Measurements from ENCODE around the gene FAM20C. TPM values are rescaled to one million over a fixed set of nuclear protein-coding genes. Genes with fewer than 3 reads are reported as not detected.
"Not testable (repeated sequence)": the region's sequence is repeated elsewhere in the genome, so short reads cannot be mapped to it uniquely, and the experiment has no call there.

FAM20C gene
- total RNA-seq, 1 donor from 2014 or later = 1.0 TPM

DNA sequence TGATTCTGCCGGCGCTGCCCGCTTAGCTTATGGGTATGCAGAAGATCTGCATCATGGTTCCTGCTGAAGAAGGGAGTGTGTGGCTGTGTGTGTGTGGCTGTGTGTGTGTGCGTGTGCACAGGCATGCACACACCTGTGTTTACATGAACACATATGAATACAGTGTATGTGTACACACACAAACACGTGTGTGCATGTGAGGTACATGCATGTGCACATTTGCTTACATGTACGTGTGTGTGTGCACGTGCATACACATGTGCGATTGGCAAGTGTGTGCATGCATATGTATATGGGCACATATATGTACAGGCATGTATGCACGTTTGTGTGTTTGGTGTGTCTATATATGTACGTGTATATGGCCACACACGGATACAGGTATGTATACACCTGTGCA is 16.4 kb upstream of the FAM20C start:
- Mint-ChIP-seq H3K27me3 (no peaks in the 10 kb centered on the region), H3K9me3 (no peaks in the 10 kb centered on the region), H3K4me3 (no peak overlapping the region), H3K36me3 (ENCODE audit: low read depth) (no peaks in the 10 kb centered on the region), H3K27ac (no peak overlapping the region), H3K4me1 (no peaks in the 10 kb centered on the region)
- no peak for DNase-seq
- intact Hi-C loops (cut with micrococcal nuclease) = no loop called here

DNA sequence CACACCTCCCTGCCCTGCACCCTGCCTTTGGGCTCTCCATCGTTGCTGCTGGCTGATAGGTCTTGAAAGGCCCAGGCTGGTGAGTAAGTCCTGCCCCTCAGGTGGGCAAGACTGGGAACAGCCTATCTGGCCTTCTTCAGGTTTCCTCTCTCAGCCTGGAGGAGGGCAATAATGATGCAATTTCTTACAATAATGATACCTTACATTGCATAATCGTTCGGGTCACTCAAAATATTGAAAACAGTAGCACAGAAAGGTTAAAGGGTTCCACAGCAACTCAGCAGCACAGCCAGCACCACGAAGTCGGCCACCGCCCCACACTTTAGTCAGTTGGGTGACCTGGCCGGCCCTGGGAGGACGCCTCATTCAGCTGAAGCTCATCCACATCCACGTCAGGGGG is 16.0 kb upstream of the FAM20C start:
- intact Hi-C loops (cut with micrococcal nuclease) = no loop called here
- DNase-seq = no peak
- Mint-ChIP-seq H3K9me3 (no peaks in the 10 kb centered on the region), H3K36me3 (ENCODE audit: low read depth) (no peaks in the 10 kb centered on the region), H3K27ac (no peak overlapping the region), H3K4me1 (no peaks in the 10 kb centered on the region), H3K27me3 (no peaks in the 10 kb centered on the region), H3K4me3 (no peak overlapping the region)

DNA sequence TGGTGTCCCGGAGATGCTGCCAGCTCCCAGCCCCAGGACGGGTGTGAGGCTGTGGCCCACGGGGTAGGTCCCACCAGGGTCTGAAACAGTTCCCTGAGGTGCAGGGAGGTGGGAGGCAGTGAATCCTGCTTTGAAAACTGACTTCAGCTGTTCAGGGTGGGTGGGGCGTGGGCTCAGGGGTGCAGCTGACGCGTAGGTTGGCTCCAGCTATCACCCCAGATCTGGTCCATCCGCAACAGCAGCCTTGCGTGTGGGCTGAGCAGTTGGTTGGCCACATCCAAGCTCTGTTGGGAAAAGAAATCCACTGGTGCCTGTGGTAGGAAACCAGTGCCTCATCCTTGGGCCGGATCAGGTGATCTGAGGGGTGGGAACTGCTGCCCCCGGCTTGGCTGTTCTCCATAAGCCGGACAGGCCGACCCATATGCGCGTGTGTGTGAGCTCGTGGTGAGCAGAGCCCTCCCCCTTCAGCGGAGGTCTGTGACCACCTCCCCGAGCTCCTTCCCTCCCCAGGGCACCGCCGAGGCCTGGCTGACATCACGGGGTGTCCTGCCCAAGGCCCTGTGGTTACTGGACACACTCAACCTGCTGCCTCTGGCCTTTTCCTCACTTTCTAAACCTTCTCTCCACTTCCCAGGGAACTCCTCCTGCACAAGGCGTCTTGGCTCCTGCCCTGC is 15.4 kb upstream of the FAM20C start:
- Mint-ChIP-seq H3K4me3 (no peak overlapping the region), H3K27ac (no peak overlapping the region), H3K4me1 (no peaks in the 10 kb centered on the region), H3K9me3 (no peaks in the 10 kb centered on the region), H3K27me3 (no peaks in the 10 kb centered on the region), H3K36me3 (ENCODE audit: low read depth) (no peaks in the 10 kb centered on the region)
- intact Hi-C loops (cut with micrococcal nuclease) = no loop called here
- no peak for DNase-seq

- no peaks in the 10 kb centered on the region for H3K9me3 Mint-ChIP-seq
- no peaks in the 10 kb centered on the region for H3K4me1 Mint-ChIP-seq
- no peaks in the 10 kb centered on the region for H3K27me3 Mint-ChIP-seq
- no peak overlapping the region for H3K27ac Mint-ChIP-seq
- H3K4me3 Mint-ChIP-seq = no peak overlapping the region
- no peak for DNase-seq
- H3K36me3 Mint-ChIP-seq (ENCODE audit: low read depth) = no peaks in the 10 kb centered on the region
- intact Hi-C loops (cut with micrococcal nuclease) = no loop called here
These were observed 13.9 kb upstream of the FAM20C start for GRCh38 chr7:178444-178843.

DNA sequence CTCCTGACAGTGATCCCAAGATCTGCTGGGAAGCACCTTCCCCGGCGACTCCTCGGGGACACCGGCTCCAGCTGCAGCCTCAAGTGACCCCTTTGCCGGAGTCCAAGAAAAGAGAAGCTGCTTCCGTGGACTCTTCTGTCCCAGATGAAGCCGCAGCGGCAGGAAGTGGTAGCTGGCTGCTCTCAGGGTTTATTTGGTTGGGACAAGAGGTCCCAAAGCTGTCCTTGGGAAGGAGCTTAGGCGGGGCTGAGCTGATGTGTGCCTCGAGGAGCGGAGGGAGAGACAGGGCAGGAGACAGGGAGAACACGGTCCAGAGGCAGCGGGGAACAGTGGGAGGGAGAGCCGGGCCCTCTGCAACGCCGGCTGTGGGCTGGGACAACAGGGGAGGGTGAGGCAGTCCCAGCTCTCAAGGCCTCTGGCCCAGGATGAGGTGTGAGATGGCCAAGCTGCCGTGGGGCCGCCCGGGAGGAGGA is 13.1 kb upstream of the FAM20C start:
- intact Hi-C loops (cut with micrococcal nuclease) = no loop called here
- no peaks in the 10 kb centered on the region for H3K27me3 Mint-ChIP-seq
- no peak overlapping the region for H3K27ac Mint-ChIP-seq
- H3K9me3 Mint-ChIP-seq = no peaks in the 10 kb centered on the region
- no peak for DNase-seq
- no peaks in the 10 kb centered on the region for H3K4me1 Mint-ChIP-seq
- H3K36me3 Mint-ChIP-seq (ENCODE audit: low read depth) = no peaks in the 10 kb centered on the region
- no peak overlapping the region for H3K4me3 Mint-ChIP-seq

- Mint-ChIP-seq H3K9me3 (no peaks in the 10 kb centered on the region), H3K27ac (no peak overlapping the region), H3K4me1 (no peaks in the 10 kb centered on the region), H3K4me3 (no peak overlapping the region), H3K36me3 (ENCODE audit: low read depth) (no peaks in the 10 kb centered on the region), H3K27me3 (no peaks in the 10 kb centered on the region)
- intact Hi-C loops (cut with micrococcal nuclease) = no loop called here
- no peak for DNase-seq
These were observed 12.2 kb upstream of the FAM20C start for GRCh38 chr7:179948-180694.

DNA sequence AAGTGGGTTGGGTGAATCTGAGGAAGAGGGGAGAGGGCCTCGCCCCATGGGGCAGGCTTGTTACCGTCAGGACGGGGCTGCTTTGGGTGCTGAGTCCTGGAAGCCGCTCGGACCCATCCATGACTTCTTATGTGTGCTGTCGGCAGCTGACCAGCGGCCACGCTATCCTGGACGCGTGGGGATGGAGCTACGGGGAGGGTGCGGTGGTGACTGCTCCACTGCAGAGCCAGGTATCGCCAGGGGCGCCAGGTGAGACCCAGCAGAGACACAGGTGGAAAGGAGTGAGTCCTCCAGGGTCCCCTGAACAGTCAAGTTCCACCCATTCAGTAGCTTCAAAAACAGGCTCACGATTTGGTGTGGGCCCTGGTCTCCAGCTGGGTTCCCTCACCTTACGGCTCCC is 10.6 kb upstream of the FAM20C start:
- intact Hi-C loops (cut with micrococcal nuclease) = no loop called here

DNA sequence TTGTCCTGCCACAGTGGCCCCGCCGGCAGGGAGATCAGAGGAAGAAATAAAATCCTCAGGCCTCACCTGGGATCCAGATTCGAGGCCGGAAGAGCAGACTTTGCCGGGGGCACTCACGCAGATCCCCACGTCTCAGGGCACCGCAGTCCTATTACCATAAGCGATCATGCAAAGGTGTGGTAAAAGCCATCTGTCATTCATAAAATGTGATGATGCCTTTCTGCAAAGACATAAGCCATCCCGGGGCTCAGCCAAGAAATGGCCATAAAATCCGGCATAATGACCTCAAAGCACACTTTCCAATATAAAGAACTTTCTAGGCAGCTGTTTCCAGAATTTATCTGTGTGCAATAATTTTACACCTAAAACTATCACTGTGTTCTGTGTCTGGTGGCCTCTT is 9.9 kb upstream of the FAM20C start:
- H3K27ac Mint-ChIP-seq; H3K27me3 Mint-ChIP-seq; H3K36me3 Mint-ChIP-seq (ENCODE audit: low read depth); H3K4me3 Mint-ChIP-seq; H3K9me3 Mint-ChIP-seq; DNase-seq; intact Hi-C loops (cut with micrococcal nuclease); H3K4me1 Mint-ChIP-seq: not testable (repeated sequence)

More for the DNA sequence above, 10.6 kb upstream of the FAM20C start:
- no peaks in the 10 kb centered on the region for H3K4me1 Mint-ChIP-seq
- no peak overlapping the region for H3K4me3 Mint-ChIP-seq
- no peaks in the 10 kb centered on the region for H3K36me3 Mint-ChIP-seq (ENCODE audit: low read depth)
- DNase-seq = no peak
- no peaks in the 10 kb centered on the region for H3K9me3 Mint-ChIP-seq
- H3K27ac Mint-ChIP-seq = no peak overlapping the region
- H3K27me3 Mint-ChIP-seq = no peaks in the 10 kb centered on the region

DNA sequence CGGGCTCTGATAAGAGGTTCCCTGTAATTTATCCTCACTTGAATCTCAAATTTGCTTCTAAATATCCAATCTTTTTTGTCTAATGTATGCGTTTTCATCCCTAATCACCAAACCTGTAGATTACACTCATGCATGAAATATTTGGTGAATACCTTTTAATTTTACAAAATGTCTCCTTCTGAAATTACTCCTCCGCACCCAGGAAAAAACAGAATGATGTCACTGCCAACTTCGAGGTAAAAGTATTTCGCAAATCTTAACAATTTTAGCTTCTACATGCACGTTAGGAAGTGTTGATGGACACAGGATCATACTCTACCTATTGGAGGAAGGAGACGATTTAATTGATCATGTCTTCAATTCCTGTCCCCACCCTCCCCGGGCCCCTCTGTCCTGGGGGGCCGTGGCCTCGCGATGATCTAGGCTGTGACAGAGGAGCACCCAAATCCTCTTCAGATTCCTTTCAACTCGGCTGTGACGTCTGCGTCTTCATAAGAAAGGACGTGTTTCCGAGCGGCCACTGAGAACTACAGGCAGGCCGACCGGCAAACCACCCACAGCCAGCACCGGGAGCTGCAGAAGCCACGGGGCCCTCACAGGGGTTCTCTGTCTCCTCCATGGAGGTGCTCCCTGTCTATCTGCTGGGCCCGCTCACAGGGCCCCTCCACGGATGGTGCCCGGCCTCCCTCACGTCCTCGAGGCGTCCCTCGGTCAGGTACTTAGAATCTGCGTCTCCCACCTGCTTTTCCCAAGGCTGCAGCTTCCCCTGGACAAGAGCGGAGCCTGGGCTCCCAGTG is 8.7 kb upstream of the FAM20C start:
- intact Hi-C loops (cut with micrococcal nuclease) = no loop called here
- Mint-ChIP-seq H3K27me3 (no peaks in the 10 kb centered on the region), H3K4me3 (no peak overlapping the region), H3K27ac (no peak overlapping the region), H3K4me1 (no peaks in the 10 kb centered on the region), H3K9me3 (no peaks in the 10 kb centered on the region), H3K36me3 (ENCODE audit: low read depth) (no peaks in the 10 kb centered on the region)
- no peak for DNase-seq

DNA sequence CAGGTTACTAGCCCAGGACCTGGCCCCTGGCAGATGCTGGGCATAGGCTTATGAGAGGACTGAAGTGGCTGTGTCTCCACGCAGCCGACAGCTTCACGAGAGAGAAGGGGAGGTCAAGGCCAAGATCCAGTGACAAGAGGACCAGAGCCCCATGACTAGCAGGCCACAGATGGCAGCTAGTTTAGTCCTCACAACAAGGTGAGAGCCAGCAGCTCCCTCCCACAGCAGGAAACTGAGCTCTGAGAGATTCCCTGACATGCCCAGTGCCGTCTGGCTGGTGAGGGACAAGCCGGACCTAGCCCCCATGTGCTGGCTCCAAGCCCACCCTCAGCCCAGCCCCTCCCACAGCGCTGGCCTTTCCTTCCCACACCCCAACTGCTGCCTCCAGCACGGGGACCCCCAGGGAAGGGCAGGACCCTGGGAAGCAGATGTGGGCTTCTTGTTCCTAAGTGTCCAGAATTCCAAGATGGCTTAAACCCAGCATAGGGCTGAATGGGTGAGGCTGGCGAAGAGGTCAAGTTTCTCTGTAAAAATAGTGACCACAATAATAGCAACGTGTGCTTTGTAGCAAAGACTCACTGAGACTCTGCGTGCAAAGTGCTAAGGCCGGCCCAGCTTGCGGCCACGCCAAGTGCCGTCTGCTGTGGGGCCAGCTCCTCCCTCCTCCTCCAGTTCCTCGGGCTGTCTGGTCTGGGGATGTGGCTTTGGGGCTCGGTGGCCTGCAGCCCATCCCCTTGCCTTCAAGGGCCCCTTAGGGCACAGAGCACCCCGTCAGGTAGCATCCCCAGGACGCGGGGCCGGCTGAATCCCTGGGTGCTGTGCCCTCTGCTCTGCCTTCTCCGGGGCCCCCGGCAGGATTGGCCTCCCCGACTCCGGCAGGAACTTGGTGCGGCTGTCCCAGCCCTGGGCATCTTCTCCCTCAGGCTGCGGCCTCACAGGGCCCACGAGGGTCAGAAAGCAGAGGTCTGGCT is 7.8 kb upstream of the FAM20C start:
- H3K36me3 Mint-ChIP-seq (ENCODE audit: low read depth) = no peaks in the 10 kb centered on the region
- intact Hi-C loops (cut with micrococcal nuclease) = no loop called here
- no peaks in the 10 kb centered on the region for H3K9me3 Mint-ChIP-seq
- H3K4me1 Mint-ChIP-seq = no peaks in the 10 kb centered on the region
- no peak overlapping the region for H3K27ac Mint-ChIP-seq
- no peak overlapping the region for H3K4me3 Mint-ChIP-seq
- no peak for DNase-seq
- peaks cover 3% of the 10 kb centered on the region for H3K27me3 Mint-ChIP-seq

GRCh38 chr7:186516-187113 is 5.8 kb upstream of the FAM20C start:
- no peak overlapping the region for H3K27ac Mint-ChIP-seq
- no peaks in the 10 kb centered on the region for H3K36me3 Mint-ChIP-seq (ENCODE audit: low read depth)
- no peaks in the 10 kb centered on the region for H3K4me1 Mint-ChIP-seq
- intact Hi-C loops (cut with micrococcal nuclease) = no loop called here
- no peak overlapping the region for H3K4me3 Mint-ChIP-seq
- peaks cover 17% of the 10 kb centered on the region for H3K27me3 Mint-ChIP-seq
- no peaks in the 10 kb centered on the region for H3K9me3 Mint-ChIP-seq
- no peak for DNase-seq

DNA sequence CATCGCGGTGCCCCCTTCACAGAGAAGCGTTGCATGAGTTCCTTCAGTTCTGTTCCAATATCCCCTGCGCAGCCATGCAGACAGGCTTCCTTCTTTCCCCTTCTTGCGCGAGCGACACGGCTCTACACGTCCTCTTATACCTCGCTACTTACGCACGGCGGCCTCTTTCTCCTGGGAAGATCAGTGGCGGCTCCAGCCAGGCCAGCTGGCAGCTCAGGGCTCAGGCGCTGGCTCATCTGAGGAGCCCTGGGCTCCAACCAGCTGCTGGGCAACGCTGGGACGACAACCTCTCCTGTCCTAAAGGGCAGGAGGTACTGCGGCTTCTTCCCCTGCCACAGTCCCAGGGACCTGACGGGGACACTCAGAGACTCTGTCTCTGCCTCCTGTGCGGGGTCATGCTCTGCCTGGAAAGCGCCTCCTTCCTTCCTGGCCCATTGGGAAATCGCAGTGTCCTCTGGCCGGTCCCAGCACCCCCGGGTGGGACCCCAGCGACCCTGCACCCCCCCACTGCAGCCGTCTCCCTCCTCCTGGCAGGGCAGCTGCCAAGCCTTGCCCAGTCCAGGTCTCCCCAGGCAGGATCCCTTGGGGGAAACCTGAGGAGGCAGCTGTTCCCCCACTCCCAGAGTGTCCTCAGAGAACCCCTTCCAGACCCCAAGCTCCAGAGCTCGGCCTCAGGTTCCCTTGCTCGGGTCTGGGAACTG is 5.0 kb upstream of the FAM20C start:
- no peaks in the 10 kb centered on the region for H3K36me3 Mint-ChIP-seq (ENCODE audit: low read depth)
- H3K27ac Mint-ChIP-seq = no peak overlapping the region
- no peaks in the 10 kb centered on the region for H3K9me3 Mint-ChIP-seq
- H3K27me3 Mint-ChIP-seq = peaks cover 18% of the 10 kb centered on the region
- no peaks in the 10 kb centered on the region for H3K4me1 Mint-ChIP-seq
- no peak overlapping the region for H3K4me3 Mint-ChIP-seq
- intact Hi-C loops (cut with micrococcal nuclease) = no loop called here
- no peak for DNase-seq
